ENCODE measurements around the gene D2HGDH.

Gene D2HGDH

GRCh38 chr2:241734467-241735208 lies at the start of gene D2HGDH:
TSS of gene D2HGDH (plus strand) at chr2:241734630. CDS start at chr2:241735225, 595 bp downstream.
- DNase-seq: peak; percentile 51 to 97

- no peak for DNase-seq
Measured at GRCh38 chr2:241686324-241686649, 48.1 kb upstream of the D2HGDH start.

- DNase-seq: peak; percentile 84 to 91
Measured at GRCh38 chr2:241686650-241687425, 47.6 kb upstream of the D2HGDH start, which contains the start of gene DTYMK. TSS of gene DTYMK (minus strand) at chr2:241686815. CDS start at chr2:241686783, 32 bp downstream.

GRCh38 chr2:241689306-241689705 lies 45.1 kb upstream of the D2HGDH start:
- DNase-seq: no peak

DNA sequence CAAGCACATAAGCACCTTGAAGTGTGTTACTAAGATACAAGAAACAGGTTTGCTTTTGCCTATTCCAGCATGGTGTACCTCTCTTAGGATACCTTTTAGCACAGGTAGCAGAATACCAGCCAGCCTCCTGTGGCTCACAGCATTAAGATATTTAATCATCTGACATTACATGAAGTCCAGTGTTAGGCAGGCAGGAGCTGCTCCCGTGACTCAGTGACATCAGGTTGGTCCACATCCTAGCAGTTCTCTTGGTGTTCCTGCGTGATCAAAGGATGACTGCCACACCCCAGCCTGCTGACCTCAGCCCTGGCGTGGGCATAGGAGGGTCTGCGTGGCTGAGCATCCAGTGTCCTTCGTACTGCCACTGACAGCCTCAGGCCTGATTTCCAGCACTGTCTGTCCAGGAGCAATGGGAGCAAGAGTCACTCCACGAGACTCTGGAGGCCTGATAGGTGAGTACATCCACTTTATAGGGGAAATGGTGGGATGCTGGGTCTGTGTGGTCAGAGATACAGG lies 44.2 kb upstream of the D2HGDH start:
- no peak for DNase-seq

DNA sequence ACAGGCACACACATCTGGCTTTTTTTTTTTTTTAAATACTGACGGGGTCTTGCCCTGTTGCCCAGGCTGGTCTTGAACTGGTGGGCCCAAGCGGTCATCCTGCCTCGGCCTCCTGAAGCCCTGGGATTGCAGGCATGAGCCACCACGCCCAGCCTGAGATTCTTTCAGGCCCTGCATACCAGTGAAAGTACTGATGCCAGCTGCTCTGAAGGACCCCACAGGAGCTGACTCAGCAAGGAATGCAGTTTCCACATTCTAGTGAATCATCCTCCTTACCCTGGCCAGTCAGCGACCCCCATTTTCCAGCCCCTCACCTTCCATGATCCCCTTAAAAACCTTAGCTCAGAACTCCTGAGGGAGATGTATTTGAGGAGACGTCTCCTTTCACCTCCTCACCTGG lies 42.0 kb upstream of the D2HGDH start:
- DNase-seq: no peak

GRCh38 chr2:241695651-241696050 lies 38.8 kb upstream of the D2HGDH start:
- DNase-seq: no peak

GRCh38 chr2:241701149-241701398 lies 33.4 kb upstream of the D2HGDH start:
- peak in 1 of 2 donors; percentile 71 for DNase-seq

- peak; percentile 62 to 86 for DNase-seq
Measured at GRCh38 chr2:241701399-241702154, 32.9 kb upstream of the D2HGDH start, which contains the start of gene ING5. TSS of gene ING5 (plus strand) at chr2:241702039. CDS start at chr2:241702066, 27 bp downstream.

DNA sequence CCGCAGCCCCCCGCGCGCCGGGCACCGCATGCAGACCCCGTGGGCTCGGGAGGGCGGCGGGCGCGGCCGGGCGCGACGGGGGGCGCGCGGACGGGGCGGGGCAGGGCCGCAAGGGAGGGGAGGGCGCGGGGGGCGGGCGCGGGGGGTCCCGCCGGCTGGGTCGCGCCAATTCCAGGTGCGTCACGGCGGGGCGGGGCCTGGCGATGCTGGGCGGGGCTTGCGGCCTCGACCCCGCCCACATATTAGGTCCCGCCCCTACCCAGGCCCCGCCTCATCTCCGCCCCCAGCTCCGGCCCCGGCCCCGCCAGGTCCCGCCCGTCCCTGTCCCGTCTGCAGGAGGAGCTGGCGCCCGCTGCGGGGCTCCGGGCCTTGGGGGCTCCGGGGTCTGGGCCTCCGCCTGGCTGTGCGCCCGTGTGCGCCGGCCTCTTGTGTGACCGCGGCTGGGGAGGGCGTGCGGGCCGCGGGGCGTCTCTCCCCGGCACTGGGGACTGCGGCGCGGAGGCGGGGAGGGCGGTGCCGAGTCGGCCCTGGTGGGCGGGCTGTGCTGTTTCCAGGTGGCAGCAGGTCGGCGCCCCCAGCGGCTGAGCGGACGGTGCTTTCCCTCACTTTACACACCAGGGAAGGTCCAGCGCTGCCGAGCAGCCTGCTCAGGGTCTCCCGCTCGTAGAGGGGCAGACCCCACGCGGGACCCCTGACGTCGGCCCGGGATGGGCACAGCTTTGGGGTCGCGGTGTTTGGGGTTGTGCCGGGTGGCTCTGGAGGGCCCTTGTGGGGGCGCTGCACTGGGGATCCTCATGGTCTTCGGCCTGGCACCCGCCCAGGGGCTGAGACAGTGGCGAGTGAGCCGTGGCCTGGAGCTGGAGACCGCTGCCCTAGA lies 32.0 kb upstream of the D2HGDH start:
- peak; percentile 53 to 83 for DNase-seq

DNA sequence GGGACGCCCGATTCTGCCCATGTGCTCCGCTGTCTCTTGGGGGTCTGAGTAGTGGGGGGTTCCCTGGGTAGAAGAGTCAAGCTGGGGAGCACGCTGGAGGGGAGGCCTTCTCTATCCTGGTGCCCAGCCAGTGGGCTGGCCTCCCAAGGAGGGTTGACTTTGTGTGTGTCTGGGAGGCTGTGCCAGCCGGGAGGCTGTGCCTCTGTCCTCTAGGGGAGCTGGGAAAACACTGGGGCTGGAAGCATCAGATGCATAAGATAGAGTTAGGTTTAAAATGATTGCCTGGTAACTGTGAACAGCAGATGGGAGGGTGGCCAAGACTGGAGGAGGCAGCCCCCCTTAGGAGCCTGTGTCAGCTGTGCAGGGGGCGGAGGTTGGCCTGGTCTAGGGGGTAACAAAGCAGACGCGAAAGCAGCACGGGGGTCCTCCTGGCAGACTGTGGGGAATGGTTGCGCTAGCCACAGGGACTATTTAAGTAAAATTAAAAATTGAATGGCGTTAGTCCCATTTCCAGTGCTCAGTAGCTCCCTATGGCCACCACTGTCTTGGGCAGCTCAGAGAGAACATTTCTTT lies 31.3 kb upstream of the D2HGDH start:
- no peak for DNase-seq

- DNase-seq: no peak
Measured at GRCh38 chr2:241706537-241706936, 27.9 kb upstream of the D2HGDH start.

DNA sequence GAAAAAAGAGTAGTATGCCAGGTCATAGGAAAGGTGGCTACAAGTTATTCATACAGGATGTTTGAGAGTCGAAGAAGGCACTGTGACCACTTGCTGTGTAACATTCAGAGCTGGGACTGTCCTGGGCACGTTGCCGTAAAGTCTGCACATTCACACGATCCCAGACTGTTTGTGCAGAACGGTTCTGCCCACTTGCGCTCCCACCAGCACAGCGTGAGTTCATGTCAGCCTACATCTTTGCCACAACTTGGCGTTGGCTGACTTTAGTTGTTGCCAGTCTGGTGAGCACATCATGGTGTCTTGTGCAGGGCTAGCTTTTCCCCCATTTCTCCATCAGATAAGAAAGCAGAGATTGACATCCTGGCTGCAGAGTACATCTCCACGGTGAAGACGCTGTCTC lies 25.6 kb upstream of the D2HGDH start:
- no peak for DNase-seq

GRCh38 chr2:241719093-241719492 lies 15.3 kb upstream of the D2HGDH start:
- no peak for DNase-seq

GRCh38 chr2:241720099-241720498 lies 14.3 kb upstream of the D2HGDH start:
- DNase-seq: no peak

DNA sequence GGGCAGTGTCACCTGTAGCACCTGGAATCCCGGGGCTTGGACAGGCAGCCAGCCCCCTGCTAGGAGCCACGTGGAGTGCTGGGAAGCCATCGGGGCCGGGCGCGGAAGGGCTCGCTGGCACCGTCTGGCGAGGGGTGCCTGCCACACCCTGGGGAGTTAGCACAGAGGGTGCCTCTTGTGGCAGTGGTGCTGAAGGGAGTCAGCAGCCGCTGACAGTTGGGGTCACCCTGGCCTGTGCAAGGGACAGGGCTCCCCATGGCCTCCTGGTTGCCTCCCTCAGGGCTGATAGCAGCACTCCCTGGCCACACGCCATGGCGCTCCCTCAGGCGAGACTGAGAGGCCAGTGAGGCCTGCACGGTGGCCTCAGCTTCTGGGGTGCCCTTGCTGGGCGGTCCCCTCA lies 13.9 kb upstream of the D2HGDH start:
- DNase-seq: no peak

- no peak for DNase-seq
Measured at GRCh38 chr2:241721852-241722251, 12.6 kb upstream of the D2HGDH start.

GRCh38 chr2:241722896-241723454 lies 11.5 kb upstream of the D2HGDH start:
- no peak for DNase-seq

DNA sequence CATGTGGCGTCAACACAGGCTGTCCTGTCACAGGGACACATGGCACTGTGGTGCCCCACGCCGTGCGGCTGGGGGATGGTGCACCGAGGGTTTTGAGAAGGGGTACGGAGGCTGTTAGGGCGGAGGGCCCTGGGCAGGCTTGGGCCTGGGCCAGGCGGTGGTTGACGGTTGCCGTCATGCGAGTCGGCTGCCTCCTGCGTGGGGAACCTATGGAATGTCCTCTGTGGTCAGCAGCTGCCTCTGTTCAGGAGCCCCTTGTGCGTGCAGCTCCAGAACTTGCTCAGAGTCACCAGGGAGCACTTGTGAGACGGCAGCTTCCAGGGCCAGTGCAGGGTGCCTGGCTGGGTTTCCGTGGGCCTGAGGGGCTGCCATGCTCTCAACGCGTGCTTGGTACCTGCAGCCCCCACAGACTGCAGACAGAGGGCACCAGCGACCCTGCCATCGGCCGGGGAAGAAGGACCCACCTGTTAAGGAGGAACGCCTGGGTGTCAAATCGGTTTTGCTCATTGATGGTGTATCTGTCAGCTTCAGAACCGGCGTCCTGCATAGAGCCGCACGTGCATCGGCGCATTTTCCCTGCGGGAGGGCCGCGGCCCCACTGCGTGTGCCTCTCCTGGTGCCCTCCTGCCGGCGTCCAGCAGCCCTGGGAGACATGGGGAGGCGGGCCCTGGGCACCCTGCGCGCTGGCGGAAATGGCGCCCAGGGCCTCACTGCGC lies 10.0 kb upstream of the D2HGDH start:
- DNase-seq: no peak

GRCh38 chr2:241724975-241725870 lies 9.2 kb upstream of the D2HGDH start:
- no peak for DNase-seq

Data from bone marrow (tissue), 2 donors.